GM19452 (cell line): ENCODE results near the gene EGLN1.

Experiments used
- ATAC-seq: cut with Tn5 transposase; IDR thresholded peaks from one replicate; pipeline ENCODE4 v1.9.1; 2021; ENCODE audit not compliant: unreplicated experiment

EGLN1 gene

DNA sequence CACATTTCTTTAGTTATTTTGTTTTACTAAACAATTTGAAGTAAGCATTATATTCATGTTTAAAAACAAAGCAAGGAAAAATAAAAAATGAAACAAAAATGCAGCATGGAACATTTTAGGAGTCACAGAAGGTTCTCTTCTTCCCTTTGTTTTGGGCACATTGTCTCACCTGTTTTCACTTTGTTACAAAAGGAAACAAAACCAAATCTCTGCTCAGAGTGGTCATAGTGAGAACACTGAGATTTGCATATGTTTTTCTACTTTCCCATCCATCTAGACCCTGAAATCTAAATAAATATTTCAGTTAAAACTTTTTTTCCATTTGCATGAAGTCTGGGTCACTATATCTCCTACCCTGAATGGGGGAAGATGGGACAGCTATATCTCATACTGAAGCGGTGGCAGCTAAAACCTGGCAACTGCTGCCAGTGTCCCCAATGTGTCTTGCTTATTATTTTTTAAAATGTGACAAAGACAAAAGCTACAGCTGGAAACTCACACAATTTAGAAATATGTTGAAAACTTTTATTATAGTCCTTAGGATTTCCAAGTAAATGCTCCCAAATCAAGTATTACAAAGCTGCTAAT lies 87.9 kb downstream of the EGLN1 start:
- no peak for ATAC-seq

GRCh38 chr1:231332761-231333160 lies 89.3 kb downstream of the EGLN1 start:
- no peak for ATAC-seq

DNA sequence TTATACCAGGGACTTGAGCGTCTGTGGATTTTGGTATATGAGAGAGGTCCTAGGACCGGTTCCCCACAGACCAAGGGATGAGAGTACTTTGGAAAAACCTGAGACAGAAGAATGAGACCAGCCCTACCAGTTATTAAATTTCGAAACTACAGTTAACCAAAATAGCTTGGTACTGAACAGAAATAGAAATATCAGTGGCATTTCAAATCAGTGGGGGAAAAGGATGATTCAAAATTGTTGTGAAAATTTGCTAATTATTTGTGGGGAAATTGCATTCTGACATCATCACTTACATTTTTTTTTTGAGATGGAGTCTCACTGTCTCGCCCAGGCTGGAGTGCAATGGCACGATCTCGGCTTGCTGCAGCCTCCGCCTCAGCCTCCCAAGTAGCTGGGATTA lies 92.6 kb downstream of the EGLN1 start:
- no peak for ATAC-seq

DNA sequence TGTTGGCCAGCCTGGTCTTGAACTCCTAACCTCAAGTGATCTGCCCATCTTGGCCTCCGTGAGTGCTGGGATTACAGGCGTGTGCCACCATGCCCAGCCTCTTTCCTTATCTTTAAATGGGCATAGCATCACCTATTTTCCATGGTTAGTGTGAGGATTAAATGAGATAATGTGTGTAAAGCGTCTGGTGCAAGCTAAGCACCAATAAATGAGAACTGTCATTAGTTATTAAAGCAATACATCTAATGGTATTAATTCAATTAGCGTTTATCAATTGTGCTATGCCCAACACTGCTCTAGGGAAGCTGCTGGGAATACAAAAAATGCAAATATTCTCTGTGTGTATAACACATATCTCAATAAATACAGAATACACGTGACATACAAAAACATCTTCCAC lies 94.5 kb downstream of the EGLN1 start:
- ATAC-seq, result no peak

- no peak for ATAC-seq
These were observed 95.8 kb downstream of the EGLN1 start for GRCh38 chr1:231326248-231326647.

- ATAC-seq, result no peak
These were observed 97.4 kb downstream of the EGLN1 start for GRCh38 chr1:231324660-231325059.

DNA sequence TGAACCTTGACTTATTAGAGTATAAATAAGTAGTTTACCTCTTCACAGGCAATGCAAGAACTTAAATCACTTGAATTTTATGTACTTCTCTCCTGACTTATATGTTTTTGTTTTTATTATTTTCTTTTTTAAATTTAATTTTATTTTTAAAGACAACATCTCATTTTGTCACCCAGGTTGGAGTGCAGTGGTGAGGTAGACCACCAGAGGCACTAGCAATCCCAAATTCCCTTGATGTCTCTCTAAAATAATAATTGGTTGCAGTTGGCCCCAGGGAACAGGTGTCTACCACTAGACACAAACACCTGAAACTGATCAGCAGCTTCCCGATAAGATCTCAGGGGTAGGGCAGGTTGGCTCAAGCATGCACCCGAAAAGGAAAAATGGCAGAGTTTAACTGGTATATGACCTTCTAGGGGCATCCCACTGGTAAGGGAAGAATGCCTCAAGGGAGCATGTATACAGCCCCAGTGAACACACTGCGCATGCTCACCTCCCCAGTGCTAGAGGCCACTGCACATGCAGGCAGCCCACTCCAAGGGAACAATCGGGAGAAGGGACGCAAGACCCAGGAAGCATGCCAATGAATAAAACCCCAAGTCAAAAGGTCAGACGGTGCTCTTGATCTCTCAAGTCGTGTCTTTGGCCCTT lies 99.1 kb downstream of the EGLN1 start:
- no peak for ATAC-seq

- ATAC-seq, result no peak
These were observed 103.0 kb downstream of the EGLN1 start for GRCh38 chr1:231319080-231319479.

DNA sequence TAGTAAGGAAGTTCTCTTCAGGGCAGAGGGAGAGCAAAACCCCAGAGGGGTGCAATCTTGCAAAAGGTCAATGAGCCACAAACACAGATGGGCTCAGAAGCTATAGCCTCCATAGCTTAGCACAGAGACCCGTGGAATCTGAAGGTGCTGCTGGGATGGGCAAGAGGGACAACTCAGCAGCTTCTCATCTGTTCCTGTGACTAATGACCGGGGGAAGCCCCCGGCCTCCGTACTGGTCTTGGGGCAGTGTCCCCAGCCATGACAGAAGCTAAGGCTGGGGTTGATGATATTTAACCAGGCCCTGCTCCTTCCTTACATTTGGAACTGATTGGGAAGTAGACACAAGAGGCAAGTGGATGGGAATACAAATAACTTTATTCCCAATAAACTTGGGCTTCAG lies 103.5 kb downstream of the EGLN1 start:
- no peak for ATAC-seq

GRCh38 chr1:231318015-231318355 lies 104.1 kb downstream of the EGLN1 start:
- no peak for ATAC-seq

GRCh38 chr1:231317306-231318014 lies 104.6 kb downstream of the EGLN1 start:
- ATAC-seq, result no peak

DNA sequence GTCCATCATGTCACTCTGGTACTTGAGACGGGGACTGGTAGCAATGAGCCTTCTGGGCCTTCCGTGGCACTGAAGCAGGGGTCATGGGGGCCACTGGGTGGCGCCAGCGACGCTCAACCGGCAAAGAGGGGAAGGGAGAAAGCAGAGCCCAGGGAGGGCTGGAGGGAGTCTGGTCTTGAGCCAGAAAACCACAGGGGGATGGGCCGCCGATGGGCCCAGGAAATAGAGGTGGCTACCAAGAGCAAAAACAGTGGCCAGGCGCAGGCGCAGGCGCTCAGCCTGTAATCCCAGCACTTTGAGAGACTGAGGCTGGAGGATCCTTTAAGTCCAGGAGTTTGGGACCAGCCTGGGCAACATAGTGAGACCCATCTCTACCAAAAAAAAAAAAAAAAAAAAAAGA lies 106.2 kb downstream of the EGLN1 start:
- no peak for ATAC-seq
